Activated CD4-positive, alpha-beta T cell treated with anti-CD3 and anti-CD28 coated beads, Interleukin-2, Interleukin-6, amounts not matched to agents 100 ng/mL and 50 ng/mL, durations not matched to agents 16 hours and 8 hours (primary cell): ENCODE measurements around the gene SLC7A10.
"Not testable (repeated sequence)": the region's sequence is repeated elsewhere in the genome, so short reads cannot be mapped to it uniquely, and the experiment has no call there.

Experiments used
- DNase-seq: peaks from one replicate; pipeline ENCODE4 v3.0.0-alpha.2; 2020

Gene SLC7A10

DNA sequence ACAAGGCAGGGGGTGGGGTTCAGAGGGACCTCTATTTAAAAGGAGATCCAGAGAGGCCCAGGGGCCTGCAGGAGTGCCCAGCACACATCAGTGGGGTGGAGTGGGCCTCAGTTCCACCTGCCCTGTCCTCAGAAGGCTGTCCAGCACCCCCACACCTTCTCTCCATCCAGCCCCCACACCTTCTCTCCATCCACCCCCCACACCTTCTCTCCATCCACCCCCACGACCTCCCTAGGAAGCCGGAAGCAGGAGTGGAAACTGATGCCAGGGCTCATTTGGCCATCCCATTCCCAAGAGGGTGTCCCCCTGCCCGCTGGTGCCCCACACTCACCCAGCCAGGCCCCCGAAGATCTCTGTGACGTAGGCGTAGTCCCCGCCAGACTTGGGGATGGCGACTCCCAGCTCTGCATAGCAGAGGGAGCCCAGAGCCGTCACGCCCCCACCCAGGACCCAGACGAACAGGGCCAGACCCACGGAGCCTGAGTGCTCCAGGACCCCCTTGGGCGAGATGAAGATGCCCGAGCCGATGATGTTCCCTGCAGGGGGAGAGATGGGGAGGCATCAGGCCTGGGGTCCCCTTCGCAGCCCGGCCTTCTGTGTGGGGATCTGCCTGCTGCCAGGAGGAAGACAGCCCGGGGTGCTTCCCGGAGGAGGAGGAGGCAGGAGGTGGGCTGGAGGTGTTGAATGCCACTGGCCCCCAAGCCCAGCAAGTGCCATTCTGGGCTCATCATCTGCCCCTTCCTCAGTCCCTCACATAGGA, 10.0 kb downstream of the SLC7A10 start:
- no peak for DNase-seq

DNA sequence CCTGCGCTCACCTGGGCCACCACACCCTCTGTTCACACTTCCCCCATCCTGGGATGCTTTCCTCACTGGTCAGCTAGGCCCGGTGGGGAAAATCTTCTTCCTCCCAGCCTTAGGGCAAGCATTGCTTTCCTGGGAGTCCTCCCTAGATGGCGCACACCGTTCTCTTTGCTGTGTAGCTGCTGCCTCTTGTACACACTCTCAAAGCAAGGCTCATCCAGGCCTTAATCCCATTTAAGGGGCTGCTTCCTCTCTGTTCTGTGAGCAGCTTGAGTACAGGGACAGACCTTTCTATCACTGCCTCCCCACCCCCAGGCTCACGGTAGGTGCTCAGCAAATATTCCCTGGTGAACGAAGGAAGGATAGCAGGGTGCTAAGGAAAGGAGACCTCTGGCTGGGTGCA, 11.1 kb downstream of the SLC7A10 start:
- no peak for DNase-seq

DNA sequence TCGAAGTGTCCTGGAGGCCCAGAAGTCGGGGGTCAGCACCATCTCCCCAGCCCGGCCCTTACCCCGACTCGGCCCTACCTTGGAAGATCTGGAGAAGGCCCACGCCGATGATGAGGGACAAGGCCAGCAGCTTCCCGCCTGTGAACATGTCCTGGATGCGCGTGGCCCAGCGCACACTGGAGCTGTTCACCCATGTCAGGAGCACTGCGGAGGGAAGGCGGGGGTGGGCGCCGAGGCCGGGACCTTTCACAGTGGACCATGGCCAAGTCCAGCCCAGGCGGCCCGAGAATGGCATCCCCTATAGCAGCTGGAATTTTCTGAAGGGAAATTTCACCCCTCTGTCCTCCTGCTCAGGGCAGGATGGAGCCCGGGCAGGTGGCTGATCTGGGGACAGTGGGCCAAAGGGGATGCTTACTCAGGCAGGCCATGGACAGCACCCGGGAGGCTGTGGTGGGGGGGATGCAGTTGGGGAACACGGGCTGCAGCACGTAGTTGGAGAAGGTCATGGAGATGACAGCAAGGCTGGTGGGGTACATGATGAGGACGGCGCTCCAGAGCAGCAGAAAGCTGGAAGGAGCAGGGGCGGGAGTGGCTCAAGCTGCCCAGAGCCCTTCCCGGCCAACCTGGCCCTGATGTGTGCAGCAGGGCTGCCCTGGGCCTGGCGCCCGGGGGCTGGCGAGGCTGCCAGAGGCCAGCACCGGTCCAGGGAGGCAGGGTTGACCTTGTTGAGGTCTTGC, 13.0 kb downstream of the SLC7A10 start:
- no peak for DNase-seq

DNA sequence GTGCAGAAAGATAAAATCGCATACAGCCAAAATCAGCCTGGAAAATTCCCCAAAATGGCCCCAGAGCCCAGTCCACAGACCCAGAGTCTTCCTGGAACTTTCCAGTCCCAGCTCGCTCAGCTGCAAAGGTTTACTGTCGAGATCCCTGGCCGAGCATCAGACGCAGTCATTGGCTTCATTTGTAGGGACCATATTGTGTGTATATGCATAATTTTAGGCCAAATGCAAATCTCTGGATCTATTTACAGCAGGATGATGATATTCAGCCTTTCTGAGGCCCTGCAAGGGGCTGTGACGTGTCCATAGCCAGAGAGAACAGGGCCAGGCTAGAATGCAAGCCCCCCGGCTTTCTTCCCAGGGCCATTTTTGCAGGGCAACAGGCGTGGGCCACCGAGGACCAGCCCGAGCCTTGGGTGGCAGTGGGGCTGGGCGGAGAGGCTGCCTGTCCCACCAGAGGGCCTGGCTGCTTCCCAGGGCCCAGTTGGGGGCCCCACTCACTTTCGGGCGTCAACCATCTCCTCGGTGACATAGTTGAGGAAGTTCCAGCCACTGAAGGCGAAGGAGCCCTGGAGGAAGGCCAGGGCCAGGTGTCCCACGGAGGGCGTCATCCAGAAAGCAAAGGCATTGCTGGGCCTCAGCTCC, 13.7 kb downstream of the SLC7A10 start:
- no peak for DNase-seq

DNA sequence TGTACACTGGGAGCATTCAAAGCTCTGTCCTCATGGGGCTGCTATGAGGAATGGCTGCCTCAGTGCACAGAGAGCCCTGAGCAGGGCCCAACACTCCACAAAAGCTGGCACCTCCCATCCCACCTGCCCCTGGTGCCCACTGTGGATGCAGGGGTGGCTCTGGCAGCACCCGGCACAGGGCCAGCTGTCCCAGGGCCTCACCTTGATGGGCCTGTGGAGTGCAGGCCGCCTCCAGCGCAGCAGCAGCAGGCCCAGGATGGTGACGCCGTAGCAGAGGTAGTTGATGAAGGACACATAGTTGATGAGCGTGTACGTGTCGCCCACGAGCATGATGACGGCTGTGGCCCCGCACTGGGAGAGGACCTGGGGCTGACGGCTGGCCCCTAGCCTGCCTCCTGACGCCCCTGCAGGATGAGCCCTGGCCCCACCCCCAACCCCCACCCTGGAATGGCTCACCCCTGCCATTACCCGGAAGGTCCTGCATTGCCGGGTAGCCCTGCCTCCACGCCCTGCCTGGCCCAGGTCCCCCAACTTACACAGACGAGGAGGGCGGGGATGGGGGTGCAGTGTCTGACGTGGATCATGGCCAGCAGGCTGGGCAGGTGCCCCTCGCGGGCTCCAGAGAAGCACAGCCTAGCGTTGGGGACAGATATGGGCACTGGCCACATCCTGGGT, 15.2 kb downstream of the SLC7A10 start:
- DNase-seq: no peak

DNA sequence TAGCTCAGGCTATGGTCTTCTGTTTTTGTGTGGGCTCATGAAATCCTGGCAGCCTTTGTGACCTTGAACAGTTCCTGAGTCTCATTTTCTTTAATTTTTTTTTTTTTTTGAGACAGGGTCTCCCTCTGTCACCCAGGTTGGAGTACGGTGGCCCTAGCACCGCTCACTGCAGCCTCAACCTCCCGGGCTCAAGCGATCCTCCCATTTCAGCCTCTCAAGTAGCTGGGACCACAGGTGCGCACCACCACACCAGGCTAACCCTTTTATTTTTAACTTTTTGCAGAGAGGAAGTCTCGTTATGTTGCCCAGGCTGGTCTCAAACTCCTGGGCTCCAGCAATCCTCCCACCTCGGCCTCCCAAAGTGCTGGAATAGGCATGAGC, 15.8 kb downstream of the SLC7A10 start:
- not testable (repeated sequence) for DNase-seq

DNA sequence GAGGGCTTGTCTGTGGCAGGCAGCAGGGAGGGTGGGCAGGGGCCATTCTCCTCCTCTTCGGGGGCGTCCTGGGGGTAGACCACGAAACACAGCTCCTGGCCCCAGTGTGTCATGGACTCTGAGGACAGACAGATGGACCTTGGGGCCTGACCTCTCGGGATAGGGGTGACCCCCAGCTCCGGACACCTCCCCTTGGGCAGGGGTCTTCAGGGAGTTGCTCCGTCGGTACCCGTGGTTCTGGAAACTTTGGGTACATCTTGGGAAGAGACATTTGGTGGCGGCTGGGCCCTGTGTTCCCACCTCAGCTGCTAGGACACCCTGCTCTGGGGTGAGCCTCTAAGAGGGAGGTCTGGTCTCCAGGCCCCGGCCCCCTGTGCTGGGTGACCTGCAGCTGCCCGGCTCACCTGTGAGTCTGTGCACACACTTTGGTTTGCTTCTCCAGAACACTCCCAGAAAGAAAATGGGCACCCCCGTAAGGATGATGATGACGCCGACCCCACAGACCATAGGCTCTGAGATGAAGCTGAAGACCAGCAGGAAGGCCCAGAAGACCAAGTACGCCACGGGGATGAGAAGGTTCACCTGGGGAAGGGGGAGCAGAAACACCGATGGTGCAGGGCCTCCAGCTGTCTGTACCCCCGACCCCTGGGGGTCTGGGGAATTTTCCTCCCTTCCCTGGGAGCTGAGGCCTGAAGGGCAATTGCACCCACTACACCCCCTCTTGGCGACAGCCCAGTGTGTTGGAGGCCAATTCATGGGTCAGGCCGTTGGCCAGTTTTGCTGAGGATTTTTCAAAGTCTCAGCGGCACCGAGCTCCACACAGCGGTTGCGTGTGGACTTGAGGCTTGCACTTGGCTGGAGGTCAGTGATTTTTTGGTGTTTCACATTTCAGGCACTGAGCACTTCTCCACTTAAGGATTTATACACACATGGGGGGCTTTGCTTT, 16.5 kb downstream of the SLC7A10 start:
- DNase-seq: no peak

DNA sequence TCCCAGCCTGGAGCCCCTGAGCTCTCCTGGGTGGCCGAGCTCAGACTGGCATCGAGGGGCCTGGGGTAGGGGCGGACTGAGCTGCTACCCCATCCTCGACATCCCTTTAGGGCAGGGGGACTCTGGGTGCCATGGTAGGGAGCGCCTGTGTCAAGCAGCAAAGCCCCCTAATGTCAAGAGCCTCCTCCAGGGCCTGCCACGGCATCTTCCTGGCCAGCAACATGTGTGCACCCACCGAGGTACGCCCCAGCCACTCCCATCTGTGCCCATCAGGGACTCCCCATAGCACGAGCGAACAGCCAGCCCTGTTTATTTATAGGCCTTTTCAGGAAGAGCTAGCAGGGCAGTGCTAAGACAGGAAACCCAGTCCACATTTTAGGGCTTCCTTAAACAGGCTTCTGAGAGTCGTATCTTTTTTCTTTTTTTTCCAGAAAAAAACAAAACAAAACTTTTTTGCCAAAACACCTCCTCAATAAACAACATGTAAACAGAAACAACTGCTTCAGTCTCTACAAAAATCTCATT, 17.2 kb downstream of the SLC7A10 start:
- no peak for DNase-seq

DNA sequence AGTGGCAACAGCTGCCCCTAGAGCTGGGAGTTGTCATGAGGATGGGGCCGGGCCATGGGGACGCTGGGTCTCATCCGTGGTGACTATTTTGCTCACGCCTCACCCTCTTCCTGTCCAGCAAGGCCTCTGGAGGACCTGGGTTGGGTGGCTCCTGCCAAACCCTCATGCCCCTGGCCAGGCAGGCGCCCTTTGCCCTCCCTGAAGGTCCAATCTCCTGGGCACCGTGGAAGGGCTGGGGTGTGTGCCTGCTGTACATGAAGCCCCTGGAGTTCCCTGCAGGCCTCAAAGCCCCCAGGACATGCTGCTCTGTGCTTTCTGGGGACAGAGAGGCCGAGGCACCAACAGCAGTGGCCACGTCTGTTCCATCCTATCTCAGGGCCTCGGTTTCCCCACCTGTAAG, 17.7 kb downstream of the SLC7A10 start:
- DNase-seq: no peak

DNA sequence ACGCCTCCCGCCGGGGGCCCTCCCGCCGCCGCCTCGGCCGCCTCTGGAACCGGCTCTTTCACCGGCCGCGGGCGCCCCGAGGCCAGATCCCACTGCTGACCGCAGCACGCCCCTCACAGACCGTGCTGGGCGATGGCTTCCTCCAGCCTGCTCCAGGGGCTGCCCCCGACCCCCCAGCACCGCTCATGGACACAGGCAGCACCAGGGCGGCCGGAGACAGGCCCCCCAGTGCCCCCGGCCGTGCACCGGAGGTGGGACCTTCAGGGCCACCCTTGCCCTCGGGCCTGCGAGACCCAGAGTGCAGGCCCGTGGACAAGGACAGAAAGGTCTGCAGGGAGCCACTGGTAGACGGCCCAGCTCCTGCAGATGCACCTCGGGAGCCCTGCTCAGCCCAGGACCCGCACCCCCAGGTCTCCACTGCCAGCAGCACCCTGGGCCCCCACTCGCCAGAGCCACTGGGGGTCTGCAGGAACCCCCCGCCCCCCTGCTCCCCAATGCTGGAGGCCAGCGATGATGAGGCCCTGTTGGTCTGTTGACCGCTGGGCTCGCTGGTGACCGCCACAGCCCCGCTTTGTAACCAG, 18.5 kb downstream of the SLC7A10 start:
- DNase-seq: no peak

DNA sequence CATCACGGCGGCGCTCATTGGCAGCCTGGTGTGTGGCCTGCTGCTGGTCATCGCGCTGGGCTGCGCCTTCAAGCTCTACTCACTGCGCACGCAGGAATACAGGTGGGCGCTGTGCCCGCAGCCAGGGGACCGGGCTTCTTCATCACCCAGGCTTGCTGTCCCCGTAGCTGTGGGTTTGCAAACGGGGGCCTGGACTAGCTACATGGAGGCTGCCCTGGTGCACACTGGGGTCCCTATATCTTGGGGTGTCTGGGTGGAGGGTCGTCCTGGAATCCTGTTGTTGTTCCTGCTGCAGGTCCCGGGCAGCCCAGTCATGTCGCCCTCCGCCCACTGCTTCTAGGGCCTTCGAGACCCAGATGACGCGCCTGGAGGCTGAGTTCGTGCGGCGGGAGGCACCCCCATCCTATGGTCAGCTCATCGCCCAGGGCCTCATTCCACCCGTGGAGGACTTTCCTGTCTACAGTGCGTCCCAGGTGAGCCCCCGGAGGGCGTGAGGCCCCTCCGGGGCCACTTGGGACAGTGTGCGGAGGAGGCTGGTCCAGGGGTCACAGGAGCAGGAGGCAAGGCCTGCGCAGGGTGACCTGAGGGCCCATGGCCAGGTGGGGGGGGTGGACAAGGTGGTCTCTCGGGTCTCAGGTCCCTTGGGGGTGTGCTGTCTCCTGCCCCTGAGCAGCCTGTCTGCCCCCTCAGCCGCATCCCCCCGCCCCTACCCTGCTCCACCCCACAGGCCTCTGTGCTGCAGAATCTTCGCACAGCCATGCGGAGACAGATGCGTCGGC, 19.2 kb downstream of the SLC7A10 start:
- DNase-seq: no peak

DNA sequence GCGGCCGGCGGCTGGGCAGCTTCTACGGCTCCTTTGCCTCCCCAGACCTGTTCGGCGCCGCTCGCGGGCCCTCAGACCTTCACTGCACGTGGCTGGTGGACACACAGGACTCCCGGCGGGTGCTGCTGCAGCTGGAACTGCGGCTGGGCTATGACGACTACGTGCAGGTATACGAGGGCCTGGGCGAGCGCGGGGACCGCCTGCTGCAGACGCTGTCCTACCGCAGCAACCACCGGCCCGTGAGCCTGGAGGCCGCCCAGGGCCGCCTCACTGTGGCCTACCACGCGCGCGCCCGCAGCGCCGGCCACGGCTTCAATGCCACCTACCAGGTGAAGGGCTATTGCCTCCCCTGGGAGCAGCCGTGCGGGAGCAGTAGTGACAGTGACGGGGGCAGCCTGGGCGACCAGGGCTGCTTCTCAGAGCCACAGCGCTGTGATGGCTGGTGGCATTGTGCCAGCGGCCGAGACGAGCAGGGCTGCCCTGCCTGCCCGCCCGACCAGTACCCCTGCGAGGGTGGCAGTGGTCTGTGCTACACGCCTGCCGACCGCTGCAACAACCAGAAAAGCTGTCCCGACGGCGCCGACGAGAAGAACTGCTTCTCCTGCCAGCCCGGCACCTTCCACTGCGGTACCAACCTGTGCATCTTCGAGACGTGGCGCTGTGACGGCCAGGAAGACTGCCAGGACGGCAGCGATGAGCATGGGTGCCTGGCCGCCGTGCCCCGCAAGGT, 20.0 kb downstream of the SLC7A10 start:
- DNase-seq: no peak

DNA sequence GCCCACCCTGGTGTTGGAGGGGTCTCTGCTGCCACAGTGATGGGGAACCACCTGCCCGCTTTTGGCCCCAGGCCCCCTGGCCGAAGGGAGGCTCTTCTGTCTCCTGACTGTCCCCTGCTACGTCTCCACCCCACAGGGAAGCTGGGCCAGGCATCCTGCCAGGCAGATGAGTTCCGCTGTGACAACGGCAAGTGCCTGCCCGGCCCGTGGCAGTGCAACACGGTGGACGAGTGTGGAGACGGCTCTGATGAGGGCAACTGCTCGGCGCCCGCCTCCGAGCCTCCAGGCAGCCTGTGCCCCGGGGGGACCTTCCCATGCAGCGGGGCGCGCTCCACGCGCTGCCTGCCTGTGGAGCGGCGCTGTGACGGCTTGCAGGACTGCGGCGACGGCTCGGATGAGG, 20.5 kb downstream of the SLC7A10 start:
- DNase-seq: no peak

DNA sequence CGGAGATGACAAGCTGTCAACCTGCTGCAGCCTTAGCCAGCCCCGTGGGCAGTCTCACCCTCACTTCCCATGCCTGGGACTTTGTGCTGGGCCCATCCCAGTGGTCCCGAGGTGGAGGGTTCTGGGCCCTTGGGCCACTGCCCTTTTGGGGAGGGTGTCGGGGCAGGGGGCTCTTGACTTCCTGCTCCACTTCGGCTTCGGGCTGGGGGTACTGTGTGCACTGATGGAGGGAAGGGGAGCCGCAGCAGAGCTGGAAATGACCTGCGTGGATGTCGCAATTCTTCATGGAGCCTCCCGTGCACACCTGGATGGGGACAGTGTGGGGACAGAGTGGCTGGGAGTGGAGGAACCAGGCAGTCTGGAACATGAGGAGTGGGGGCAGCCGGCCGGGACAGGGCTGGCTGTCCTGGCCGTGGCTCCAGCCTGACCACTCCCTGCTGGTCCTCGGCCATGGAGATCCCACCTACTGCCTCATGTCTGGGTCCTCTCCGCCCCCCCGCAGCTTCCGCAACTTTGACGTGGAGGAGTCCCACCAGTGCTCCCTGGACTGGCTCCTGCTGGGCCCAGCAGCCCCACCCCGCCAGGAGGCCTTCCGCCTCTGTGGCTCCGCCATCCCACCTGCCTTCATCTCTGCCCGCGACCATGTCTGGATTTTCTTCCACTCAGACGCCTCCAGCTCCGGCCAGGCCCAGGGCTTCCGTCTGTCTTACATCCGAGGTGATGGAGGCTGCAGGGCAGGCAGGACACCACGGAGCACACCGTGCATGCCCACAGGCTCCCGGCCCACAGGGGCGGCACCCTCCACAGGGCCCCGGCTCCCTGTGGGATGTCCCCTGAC, 21.3 kb downstream of the SLC7A10 start:
- DNase-seq: no peak

DNA sequence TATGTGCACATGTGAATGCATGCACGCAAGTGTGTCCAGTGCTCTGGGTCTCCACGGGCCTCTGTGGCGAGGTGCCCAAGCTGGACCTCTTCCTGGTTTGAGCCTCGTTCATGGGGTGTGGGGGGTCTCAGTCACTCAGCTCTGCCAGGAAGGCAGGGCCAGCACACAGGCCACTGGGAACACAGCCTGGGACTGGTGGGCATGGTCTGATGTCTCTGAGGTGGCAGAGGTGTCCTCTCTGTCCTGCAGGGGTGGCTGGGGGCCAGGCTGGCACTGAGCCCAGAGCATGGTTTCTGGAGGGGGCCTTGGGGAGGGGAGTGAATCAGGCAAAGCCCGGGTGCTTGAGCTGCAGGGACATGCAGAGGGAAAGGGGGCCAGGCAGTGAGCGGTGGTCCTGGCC, 22.1 kb downstream of the SLC7A10 start:
- no peak for DNase-seq

DNA sequence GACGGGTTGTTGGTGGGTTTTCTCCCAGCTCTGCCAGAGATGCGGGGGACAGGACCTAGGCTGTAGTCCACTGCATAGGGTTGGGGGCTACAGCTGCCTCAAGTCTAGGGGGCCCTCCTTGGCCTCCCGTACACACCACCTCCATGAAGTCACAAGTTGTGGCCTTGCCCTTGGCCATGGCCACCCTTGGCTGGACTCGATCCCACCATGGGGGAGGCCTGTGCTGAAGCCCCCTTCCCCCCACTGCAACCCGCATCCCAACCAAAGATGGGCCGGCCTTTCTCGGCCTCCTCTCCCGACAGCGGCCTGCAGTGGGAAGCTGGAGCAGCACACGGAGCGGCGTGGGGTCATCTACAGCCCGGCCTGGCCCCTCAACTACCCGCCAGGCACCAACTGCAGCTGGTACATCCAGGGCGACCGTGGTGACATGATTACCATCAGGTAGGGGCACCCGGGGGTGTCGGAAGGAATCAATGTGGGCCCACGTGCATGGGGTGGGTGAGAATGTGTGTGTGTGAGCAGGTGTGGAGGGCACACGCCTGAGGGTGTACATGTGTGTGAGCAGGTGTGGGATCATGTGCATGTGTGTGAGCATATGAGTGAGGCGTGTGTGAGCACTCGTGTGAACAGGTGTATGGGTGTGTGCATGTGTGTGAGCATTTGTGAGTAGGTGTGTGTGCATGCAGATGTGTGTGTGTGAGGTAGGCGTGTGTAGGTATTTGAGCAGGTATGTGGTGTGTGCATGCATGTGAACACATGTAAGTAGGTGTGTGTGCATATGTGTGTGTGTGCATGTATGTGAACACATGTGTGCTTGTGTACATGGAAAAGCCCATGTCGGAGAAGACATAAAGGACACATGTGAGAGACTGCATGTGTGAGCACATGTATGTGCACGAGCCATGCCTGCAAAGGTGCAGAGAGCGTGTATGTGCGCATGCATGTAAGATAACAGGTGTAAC, 22.8 kb downstream of the SLC7A10 start:
- DNase-seq: no peak

DNA sequence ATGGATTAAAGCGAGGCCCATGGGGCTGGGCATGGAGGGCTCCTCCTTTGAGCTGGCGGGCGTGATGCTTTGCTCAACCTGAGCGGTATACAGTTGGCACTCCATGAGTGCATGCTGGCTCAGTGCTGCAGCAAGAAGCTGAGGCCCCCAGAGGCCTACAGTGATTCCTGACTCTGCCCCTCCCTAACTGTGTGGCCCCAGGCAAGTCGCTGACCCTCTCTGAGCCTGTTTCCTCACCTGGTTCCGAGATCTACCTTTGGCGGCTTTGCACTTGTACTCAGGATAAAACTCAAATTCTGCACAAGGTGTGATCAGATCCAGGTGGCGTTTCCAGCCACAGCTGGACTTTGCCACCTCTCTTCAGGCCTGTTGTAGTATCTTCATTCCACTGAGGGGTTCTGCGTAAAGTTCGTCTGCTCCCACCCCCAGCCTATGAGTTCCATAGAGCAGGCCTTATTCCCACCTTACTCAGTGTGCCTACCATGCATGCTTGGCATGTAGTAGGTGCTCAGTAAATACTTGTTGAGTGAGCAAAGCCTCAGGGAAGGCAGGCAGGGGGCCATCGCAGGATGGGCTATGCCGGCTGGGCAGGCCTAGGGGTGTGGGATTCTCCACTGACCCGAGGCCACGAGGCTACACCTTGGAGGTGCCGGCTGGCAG, 23.6 kb downstream of the SLC7A10 start:
- no peak for DNase-seq
